ENCODE data around the gene OTULIN. TPM values are rescaled to one million over a fixed set of nuclear protein-coding genes. Genes with fewer than 3 reads are reported as not detected.

The OTULIN gene
- total RNA-seq, 1 donor from 2014 or later, result 29.0 TPM

DNA sequence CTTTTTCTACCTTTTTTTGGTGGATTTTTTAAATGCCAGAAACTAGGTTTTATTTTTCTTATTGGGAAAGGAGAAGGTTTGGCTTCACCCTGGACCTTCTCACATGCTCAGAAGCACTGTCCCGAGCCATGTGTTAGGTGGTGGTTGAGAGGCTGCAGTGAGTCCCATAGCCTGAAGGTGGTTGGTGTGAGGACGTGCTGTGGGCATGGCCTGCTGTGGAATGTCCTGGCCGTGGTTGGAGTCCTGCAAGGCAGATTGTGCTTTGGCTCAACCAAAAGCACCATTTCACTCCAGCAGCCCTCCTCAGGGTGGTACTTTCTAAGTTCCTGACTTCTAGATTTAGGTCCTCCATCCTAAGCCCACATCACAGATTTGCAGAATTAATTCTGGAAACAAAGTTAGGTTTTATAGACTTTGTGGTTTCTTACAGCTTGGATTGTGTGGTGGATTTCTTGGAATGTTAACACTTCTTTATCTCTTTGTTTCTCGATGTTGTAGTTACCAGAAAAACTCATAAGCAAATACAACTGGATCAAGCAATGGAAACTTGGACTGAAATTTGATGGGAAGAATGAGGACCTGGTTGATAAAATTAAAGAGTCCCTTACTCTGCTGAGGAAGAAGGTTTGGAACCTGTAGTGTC lies 22.6 kb downstream of the OTULIN start:
- intact Hi-C loops (cut with DNase I), result loop anchor here (2.0 kb wide), 1 partner anchor 316 kb away; no protein-coding TSS in a partner anchor
- DNase-seq (ENCODE audit: low spot score), result no peak

DNA sequence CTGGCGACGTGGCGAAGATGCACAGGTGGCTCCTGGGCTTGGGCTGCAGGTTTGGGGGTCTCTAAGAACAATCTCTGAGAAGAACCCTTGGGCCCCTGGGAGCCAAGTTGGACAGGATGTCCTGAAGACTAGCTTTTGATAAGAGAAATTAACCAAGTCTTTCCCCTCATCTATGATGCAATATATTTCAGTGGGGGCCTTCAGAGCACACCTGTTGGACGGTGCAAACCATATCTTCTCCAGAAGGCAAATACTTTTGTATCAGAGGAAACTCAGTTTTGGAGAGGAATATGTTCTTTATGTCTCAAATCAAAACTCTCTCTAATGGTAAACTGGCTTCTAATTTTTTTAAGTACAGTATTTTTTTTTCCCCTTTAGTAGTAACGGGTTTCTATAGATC lies 28.6 kb downstream of the OTULIN start:
- intact Hi-C loops (cut with DNase I), result no loop called here
- DNase-seq (ENCODE audit: low spot score), result no peak

DNA sequence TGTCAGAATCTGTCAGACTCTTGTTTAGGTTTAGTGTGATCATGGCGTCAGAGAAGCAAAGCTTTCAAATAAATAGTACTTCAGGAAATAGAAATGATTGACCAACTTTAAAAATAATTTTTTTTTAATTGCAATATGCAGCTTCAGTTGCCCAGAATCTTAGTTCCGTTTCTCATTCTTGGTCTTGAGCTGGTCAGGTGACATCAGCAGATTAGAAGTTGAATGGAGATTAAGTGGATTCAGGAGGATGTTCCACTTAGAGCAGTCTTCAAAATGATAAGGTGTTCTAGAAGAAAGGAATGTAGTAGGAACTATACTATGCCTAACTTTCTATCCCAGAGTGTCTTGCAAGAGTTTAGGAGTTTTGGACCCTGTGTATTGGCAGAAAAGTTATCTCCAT lies 30.6 kb downstream of the OTULIN start:
- DNase-seq (ENCODE audit: low spot score), result no peak

DNA sequence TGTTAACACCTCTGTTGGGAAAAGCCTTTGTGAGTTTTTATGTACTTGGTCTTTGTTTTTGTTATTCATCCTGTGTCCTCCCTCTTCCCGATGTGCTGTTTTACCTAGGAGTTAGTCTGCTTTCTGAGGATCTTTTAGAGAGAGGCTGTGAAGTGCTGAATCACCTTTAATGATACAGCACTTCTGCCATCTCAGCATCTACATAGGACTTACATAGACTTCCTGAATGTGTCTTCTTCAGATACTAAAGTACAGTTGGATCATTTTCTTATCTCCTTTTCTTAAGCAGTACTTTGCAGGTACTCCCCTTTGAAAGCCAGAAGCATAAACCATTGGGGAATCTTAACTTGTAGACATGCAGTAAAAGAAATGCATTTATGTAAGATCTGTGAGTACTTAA lies 31.5 kb downstream of the OTULIN start:
- intact Hi-C loops (cut with DNase I), result no loop called here

More for the DNA sequence above, 30.6 kb downstream of the OTULIN start:
- intact Hi-C loops (cut with DNase I), result no loop called here

DNA sequence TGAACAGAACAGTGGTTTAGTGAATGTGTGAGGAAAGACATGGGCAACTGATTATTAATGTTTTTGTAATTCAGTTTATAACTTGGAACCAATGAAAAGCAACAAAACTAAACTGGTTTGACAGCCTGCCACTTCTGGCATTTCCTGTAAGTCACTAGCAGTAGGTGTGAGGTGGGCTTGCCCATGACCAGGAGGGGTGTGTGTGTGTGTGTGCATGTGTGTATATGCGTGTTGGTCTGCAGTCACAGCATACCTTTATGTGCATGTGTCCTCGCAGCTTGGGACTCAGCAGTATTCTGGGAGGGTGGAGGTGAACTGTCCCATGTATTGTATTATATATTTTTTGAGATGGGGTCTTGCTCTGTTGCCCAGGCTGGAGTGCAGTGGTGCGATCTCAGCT lies 32.3 kb downstream of the OTULIN start:
- DNase-seq (ENCODE audit: low spot score), result no peak
- intact Hi-C loops (cut with DNase I), result no loop called here

More for the DNA sequence above, 31.5 kb downstream of the OTULIN start:
- DNase-seq (ENCODE audit: low spot score), result no peak

DNA sequence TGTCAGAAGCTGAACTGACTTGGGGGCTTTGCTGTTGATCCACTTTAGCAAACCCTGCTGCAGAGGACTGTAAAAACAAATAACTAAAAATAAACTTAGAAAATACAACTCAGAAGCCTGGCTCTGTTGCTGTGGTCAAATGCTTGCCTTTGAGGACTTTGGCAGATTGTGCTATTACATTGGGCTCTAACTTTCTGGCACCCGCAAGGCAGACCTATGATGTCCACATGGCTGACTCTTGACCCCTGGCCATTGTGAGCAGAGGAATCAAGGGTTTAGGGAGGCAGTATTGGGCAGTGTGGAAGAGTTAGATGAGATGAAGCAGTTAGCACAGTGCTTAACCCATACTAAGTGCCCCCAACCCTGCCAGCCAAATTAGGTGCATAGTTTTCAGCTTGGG lies 34.0 kb downstream of the OTULIN start:
- no peak for DNase-seq (ENCODE audit: low spot score)
- intact Hi-C loops (cut with DNase I), result no loop called here

DNA sequence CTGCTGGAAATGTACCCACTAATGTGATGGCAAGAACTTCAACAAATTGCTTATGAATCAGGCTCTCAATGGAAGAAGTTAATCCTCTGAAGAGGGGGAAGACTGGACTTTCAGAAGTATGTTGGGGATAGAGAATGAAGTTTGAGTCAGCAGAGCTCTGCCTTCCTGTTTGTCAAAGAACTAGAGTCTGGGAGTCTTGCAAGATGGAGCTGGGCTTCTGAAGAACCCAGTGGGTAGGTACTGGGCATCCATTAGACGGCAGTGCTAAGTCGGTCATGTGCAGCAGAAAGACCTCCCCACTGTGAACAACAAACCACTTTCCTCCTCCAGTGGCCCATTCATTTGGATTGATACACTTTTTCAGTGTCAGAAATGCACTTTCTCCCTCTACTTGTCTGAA lies 34.6 kb downstream of the OTULIN start:
- no peak for DNase-seq (ENCODE audit: low spot score)
- intact Hi-C loops (cut with DNase I), result no loop called here

DNA sequence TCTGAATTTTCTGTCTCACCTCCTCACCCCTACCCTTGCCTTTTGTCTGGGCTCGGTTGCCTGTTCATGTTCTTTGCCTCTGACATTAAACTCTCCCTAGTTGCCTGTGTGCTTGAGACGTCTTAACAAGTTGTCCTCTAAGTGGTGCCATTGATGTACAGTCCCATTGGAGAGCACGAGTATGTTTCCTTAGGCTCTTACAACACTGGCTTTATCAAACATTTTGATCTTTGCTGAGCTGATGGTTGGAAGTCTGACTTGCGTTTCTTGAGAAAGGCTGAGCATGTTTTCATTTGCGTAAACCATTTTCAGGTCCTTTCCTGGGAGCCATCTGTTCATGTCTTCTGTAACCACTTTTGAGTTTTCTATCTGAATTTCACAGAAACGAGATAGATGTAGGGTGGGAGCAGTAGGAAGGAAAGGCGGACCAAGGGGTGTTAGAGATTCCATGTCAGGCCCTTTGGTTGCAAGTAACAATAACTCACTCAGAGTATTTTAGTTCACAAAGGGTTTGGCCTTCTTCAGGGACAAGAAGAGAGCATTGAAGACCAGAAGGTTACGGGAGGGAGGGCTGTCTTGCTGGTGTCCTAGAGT lies 35.4 kb downstream of the OTULIN start:
- intact Hi-C loops (cut with DNase I), result no loop called here
- DNase-seq (ENCODE audit: low spot score), result no peak

DNA sequence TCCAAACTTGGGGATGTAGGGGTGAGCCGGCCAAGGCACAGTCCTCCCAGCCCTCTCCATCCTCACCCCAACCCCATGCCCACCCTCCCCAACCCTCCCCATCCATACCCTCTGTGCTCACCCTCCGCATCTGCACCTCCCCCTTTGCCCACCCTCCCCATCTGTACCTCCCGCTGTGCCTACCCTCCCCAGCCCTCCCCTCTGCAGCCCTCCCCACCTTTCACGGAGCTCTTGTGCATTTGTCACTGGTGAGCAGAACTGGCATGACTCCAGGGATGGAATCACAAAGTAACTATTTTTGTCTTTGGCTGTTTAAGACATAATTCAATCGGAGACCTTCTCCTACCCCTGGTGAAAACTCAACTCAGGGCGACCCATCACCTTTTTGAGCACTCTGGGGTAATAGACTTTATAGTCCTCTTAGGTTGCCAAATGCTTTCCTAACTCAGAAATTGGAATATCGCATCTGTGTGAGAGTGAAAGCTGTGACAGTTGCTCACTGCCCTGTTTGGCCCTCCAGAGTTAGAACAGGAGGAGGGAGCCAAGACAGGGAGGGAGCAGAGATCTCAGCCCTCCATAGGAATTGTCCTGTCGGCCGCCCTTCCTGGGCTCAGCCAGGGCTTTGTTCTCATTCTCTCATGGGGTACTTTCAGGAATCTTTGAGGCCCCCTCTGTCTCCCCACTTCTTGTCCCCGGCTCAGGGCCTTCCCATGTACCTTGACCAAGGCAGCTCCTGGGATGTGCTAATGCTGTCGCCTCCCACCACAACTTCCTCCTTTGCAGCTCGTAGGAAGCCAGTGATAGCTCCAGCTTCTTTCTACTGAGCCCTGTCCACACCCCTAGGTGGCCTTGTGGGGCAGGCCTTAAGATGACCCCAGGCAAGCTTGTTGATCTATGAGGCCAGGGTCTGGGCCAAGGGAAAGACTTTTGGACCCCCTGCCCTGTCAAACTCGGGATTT lies 36.2 kb downstream of the OTULIN start:
- DNase-seq (ENCODE audit: low spot score), result no peak
- intact Hi-C loops (cut with DNase I), result no loop called here

DNA sequence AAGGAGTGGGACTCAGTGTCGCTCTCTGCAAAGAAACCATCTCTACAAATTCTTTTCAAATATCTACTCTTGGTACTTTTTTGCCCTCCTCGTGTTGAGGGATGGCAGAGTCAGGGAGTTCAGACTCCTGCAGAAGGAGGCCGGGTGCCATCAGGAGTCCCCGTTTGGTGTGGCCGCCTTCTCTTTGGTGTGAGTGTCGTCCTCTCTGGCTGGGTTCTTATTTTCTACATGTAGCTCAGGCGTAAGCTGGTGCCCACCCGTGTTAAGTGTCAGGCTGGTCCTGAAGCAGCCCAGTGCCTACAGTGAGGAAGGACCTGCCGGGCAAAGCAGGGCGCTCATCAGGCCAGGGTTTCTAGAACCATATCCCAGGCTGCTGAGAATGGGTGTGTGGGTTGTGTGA lies 37.0 kb downstream of the OTULIN start:
- DNase-seq (ENCODE audit: low spot score), result no peak
- intact Hi-C loops (cut with DNase I), result no loop called here

DNA sequence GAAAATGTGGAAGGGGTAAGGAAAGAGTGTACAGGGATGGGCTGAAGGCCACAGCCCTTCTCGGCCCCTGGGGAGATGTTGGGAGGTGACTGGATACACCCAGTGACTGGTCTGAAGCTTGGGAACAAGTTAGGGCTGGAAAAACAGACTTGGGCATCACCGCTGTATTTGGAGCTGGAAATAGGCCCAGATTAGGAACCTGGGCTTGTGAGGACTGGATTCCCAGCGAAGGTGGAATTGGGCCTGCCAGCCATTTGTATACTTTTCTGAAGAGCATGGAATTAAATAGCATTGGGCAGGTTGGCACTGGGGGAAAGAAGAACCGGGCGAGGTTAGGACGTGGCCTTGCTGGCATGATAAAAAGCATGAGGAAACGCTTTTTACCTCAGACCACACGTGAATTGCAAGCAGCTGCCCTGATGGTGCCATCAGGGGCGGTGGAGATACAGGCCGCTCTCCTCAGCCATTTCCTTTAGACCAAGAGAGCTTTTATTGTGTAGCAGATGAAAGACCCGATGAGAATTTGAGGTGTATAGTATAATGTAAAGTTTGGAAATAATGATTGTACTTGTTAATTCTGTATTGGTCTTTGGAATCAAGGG lies 37.8 kb downstream of the OTULIN start:
- intact Hi-C loops (cut with DNase I), result no loop called here
- no peak for DNase-seq (ENCODE audit: low spot score)

DNA sequence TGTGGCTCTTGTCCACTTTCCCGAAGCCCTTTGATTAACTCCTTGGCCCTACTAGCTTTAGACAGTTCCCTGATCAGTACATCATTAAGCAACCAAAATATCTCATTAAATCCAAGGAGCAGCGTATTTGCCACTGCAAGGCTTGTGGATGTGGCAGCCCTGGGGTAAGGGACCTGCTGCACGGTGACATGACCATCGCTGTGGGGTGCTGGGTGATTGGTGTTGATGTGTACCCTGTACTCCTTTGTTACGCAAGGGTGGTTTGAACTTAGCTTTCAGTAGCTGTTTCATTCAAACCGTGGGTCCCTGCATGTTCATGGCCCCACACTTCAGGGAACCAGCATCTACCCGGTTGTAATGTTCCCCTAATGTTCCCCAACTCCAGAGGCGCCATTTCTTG lies 41.0 kb downstream of the OTULIN start:
- DNase-seq (ENCODE audit: low spot score), result no peak
- intact Hi-C loops (cut with DNase I), result no loop called here

DNA sequence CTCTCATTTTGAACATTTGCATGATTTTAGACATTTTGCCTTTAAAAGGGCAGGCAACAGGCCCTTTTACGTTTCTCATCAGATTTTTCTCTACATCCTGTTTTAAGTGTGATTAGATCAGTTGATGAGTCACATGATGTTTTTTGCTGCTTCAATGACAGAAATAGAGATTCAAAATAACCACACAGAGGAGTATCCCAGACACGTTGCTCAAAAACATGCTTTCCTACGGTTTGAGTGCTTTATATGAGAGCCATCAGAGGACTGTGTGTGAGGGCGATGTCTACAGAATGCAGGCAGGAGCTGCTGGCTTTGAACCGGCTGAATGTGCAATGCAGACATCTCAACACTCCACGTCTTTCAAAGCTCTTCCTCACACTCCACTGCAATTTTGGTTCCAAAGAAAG lies 42.1 kb downstream of the OTULIN start:
- intact Hi-C loops (cut with DNase I), result no loop called here
- DNase-seq (ENCODE audit: low spot score), result no peak

DNA sequence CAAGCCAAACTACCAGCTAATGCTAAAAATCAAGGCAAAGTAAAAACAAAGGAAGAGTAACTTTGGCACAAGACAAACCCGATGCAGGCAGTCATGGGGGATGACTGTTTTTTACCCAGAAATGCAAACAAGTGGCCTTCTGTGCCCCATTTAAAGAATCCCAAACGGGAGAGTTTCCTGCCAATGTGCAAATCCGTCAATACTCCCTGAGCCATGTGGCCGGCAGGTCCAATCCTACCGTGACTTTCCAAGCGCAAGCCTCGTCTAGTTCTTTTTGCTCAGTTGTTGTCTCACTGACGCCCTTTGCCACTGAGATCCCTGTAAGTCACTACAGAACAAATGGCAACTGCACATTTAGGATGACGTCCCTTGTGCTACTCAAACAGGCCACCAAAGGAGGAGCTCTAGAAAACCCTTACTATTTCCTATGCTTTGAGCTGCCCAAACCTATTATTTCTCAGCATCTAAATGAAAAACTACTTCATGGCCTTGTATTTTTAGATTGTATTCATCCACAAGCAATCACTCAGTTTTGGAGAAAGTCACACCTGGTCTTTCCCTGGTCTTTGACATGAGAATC lies 43.4 kb downstream of the OTULIN start:
- intact Hi-C loops (cut with DNase I), result no loop called here
- no peak for DNase-seq (ENCODE audit: low spot score)

DNA sequence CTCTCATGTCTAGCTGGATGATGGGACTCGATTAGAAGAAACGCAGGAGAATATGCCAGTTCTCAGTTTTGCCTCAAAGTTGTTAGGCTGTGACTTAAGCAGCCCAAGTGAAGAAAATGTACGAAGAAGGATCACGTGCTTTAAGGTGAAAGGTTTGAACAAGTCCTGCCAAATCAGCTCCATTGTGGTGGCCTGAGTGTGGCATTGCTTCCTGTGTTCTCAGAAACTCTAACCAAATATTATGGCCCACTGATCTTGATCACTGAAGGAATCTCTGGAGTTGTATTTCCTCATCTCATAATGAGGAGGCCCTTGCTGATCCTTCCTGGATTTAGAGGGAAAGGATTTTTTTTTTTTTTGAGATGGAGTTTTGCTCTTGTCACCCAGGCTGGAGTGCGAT lies 44.0 kb downstream of the OTULIN start:
- no peak for DNase-seq (ENCODE audit: low spot score)
- intact Hi-C loops (cut with DNase I), result no loop called here

DNA sequence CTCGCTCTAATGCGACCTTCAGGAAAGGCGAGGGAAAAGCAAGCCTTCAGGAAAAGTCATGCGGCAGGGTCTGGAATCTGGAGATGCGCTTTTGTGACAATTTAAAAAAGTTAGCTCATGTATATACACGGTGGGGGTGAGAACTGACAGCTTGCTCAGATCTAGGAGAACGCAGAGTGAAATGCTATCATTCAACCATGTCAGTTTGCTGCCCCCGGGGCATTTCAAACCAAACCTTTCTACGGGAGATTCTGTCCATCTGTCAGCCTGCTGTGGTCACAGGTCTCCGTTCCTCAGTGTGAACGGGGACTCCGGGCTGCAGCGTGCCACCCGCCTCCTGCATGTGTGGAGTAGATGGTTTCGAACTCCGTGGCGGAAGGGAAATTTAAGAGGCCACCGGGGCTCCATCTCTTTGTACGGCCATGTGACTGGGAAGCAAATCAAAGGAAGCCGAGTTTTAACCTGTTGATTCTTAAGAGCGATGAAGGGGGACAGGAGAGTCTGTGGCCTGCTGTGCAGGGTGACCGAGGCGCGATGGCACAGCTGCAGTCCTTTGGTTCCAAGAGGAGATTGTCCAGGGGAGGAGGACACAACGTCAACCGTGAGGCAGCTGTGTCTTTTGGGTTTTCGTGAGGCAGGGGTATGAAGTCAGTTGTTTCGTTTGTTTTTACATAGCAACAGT lies 45.9 kb downstream of the OTULIN start:
- no peak for DNase-seq (ENCODE audit: low spot score)
- intact Hi-C loops (cut with DNase I), result no loop called here

DNA sequence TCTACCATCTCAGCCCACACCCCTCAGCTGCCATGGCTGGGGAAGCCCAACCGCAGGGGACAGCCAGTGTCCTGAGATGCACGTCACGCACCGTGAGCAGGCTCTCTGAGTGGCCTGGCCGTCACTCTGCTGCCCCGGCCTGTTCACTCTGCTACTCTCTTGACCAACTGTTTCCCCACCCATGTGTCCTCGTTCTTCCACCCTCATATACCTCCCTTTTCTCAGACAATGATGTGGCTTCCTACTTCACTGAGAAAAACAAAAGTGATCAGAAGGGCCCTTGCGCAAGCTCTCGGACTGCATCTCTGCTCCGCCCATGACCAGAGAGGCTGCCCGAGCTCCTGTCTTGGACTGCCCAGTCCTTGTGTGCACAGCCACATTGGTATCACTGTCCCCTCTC lies 47.6 kb downstream of the OTULIN start:
- intact Hi-C loops (cut with DNase I), result no loop called here
- no peak for DNase-seq (ENCODE audit: low spot score)

DNA sequence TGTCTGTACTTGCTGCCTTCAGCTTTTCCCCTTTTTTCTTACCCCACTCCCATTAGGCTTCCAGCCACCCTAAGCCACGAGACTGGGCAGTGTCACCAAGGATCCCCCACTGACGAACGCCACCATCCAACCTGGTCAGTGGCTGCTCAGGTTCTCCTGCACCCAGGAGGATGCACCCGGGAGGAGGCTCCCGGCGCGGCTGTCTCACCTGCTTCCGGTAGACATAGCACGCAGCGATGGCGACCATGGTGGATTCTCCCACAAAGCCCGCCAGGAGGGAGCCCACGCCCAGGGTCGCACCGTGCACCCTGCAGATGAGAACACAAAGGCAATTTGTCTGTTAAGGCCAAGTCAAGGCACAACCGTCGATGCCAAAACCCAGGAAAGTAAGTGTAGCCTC lies 48.1 kb downstream of the OTULIN start:
- no peak for DNase-seq (ENCODE audit: low spot score)

More for the DNA sequence above, 48.1 kb downstream of the OTULIN start:
- intact Hi-C loops (cut with DNase I), result no loop called here
